K562 (cell line): ENCODE data around the gene SNX12. TPM values are rescaled to one million over a fixed set of nuclear protein-coding genes. Genes with fewer than 3 reads are reported as not detected.
A peak's percentile ranks its signal among the peaks of the same experiment; 100 is the strongest.

Experiments
- ARID1B ChIP-seq: fragments of 450-650 bp; IDR thresholded peaks from 2 replicates; pipeline ENCODE4 v1.6.1; 2016; ENCODE audit warnings: antibody characterized with exemption, mild to moderate bottlenecking, inconsistent platforms
- CREB3L1 ChIP-seq: fragments of 450-650 bp; IDR thresholded peaks from 2 replicates; pipeline ENCODE4 v1.6.1; 2014; ENCODE audit warnings: low read depth, mild to moderate bottlenecking, moderate library complexity, borderline replicate concordance
- ESRRB ChIP-seq: fragments of 250-450 bp; sonication (Bioruptor Pico); IDR thresholded peaks from 2 replicates; pipeline ENCODE4 v1.5.0; 2020; ENCODE audit warnings: mild to moderate bottlenecking, moderate library complexity, borderline replicate concordance
- KDM5B ChIP-seq: fragments of 200-600 bp; sonication (generic); IDR thresholded peaks from 2 replicates; pipeline ENCODE4 v1.6.1; 2012; ENCODE audit warnings: low read depth, mild to moderate bottlenecking, moderate library complexity, low read length, control low read depth, inconsistent platforms; ENCODE audit not compliant: insufficient replicate concordance
- L3MBTL2 ChIP-seq: fragments of 450-650 bp; IDR thresholded peaks from 2 replicates; pipeline ENCODE4 v1.6.1; 2016; ENCODE audit warnings: mild to moderate bottlenecking, moderate library complexity
- POLR2AphosphoS2 ChIP-seq: IDR thresholded peaks from 2 replicates; pipeline ENCODE4 v1.6.1; 2012; ENCODE audit warnings: low read length, improper control_type of control experiment
- RFX1 ChIP-seq: fragments of 450-650 bp; IDR thresholded peaks from 2 replicates; pipeline ENCODE4 v1.6.1; 2016; ENCODE audit warnings: mild to moderate bottlenecking, moderate library complexity
- SIX5 ChIP-seq, 2 experiments: IDR thresholded peaks; 2 replicates each; pipeline ENCODE4 v1.6.1; 2011; ENCODE audit warnings: low read length in 2 of 2, borderline replicate concordance in 1 of 2, low read depth in 1 of 2, mild to moderate bottlenecking in 1 of 2, moderate library complexity in 1 of 2; ENCODE audit not compliant: insufficient read depth in 1 of 2
- SMARCB1 ChIP-seq: IDR thresholded peaks from 2 replicates; pipeline ENCODE4 v1.6.1; 2011; ENCODE audit warnings: improper control_type of control experiment, low read depth; ENCODE audit not compliant: insufficient read length
- SRSF9 ChIP-seq: fragments of 200-400 bp; formaldehyde crosslinking; IDR thresholded peaks from 2 replicates; pipeline ENCODE4 v1.6.1; 2017; ENCODE audit warnings: low read depth, low read length, borderline replicate concordance
- STAG1 ChIP-seq: sonication (generic); formaldehyde crosslinking; IDR thresholded peaks from 2 replicates; pipeline ENCODE4 v1.5.0; 2020; ENCODE audit warnings: missing genetic modification reagents, borderline replicate concordance
- TCF3 ChIP-seq: sonication (generic); formaldehyde crosslinking; IDR thresholded peaks from 2 replicates; pipeline ENCODE4 v1.4.0; 2020; ENCODE audit warnings: mild to moderate bottlenecking, missing genetic modification reagents
- VEZF1 ChIP-seq: fragments of 200-800 bp; sonication (Bioruptor generic); IDR thresholded peaks from 2 replicates; pipeline ENCODE4 v1.6.1; 2017; ENCODE audit warnings: missing genetic modification characterization, missing compliant biosample characterization
- ZBTB2 ChIP-seq: fragments of 450-650 bp; IDR thresholded peaks from 2 replicates; pipeline ENCODE4 v1.6.1; 2016; ENCODE audit warnings: antibody characterized with exemption
- ZNF609 ChIP-seq: sonication (generic); formaldehyde crosslinking; IDR thresholded peaks from 2 replicates; pipeline ENCODE4 v1.8.1; 2023; ENCODE audit warnings: missing genetic modification reagents, mild to moderate bottlenecking, borderline replicate concordance
- ZNF830 ChIP-seq: fragments of 250-450 bp; sonication (Bioruptor Pico); IDR thresholded peaks from 2 replicates; pipeline ENCODE4 v1.5.0; 2021; ENCODE audit warnings: mild to moderate bottlenecking
- polyA plus RNA-seq, 8 experiments: library from polyadenylated mRNA; depleted of rRNA in 4 of 8; stranded (reverse) in 5 of 8; unstranded in 3 of 8; fragments of >200 nt; fragmentation: Nextera tagmentation in 2 of 8; fragmentation: Illumina TruSeq in 1 of 8; extraction: Ambion mirVana in 2 of 8; extraction: Trizol in 1 of 8; gene quantifications; 2 replicates each; pipeline versions ENCODE4 v1.2.1 to v1.2.3, GENCODE V29; 2011 to 2014; ENCODE audit warnings: inconsistent platforms in 1 of 8, missing spikeins in 1 of 8
- total RNA-seq, 7 experiments: library from RNA; depleted of rRNA in 6 of 7; stranded (reverse); fragments of >200 nt in 6 of 7; fragmentation: Illumina TruSeq in 2 of 7; extraction: Trizol in 2 of 7; gene quantifications; 2 replicates each; pipeline versions ENCODE4 v1.2.1 to v1.2.3, GENCODE V29; 2011 to 2021; ENCODE audit warnings: low replicate concordance in 1 of 7
- TF ChIP-seq, protein P1 (sequence below), 2 experiments: IDR thresholded peaks; 2 replicates each; pipeline ENCODE4 v1.6.1; 2011; ENCODE audit warnings: borderline replicate concordance in 1 of 2, control low read depth in 1 of 2, low read depth in 1 of 2, low read length in 1 of 2, mild to moderate bottlenecking in 1 of 2, mixed read lengths in 1 of 2, moderate library complexity in 1 of 2; ENCODE audit not compliant: insufficient read depth in 1 of 2, insufficient read length in 1 of 2, poor library complexity in 1 of 2, severe bottlenecking in 1 of 2; ENCODE audit errors: extremely low read depth in 1 of 2

Gene SNX12
- total and polyA plus RNA-seq, 9 of the 15 experiments (the other 6 are each of a cell fraction or from before 2014, with no cell fraction given): 12.7 to 50.3 (median 37.1) TPM

DNA sequence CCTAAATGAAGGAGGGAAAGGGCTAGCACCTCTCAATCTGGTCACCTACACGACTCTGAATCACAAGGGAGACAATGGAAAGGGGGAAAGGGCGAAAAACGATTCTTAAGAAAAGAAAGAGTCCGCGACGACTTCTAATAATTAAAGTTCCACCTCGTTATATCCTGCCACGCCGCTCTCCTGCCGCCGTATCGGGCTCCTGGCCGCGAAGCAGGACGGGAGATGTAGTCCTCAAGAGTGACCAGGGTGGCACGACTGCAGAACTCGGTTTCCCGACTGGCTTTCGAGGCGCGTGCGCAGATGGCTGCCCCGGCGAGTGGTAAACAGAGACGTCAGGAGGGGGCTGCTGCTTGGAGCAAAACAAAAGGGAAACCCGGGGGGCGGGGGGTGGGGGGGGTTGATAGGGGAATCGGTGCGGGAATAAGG, 27.4 kb upstream of the SNX12 start, which contains the start of gene FOXO4 (continued):
- TF ChIP-seq ESRRB (CRISPR knock-in tag) (no peak), ZNF609 (no peak), TCF3 (CRISPR knock-in tag) (no peak; the same call in 1 of the 2 replicates), SRSF9 (no peak), RFX1 (no peak), ZNF830 (CRISPR knock-in tag) (no peak), SIX5 (IDR thresholded peaks at IDR 0.05; ENCODE audit: borderline replicate concordance in 1 of 2, insufficient read depth in 1 of 2, low read depth in 1 of 2, low read length in 2 of 2) (peak; percentile 68 to 70; a peak in 2 of 4 replicates), CREB3L1 (peak; percentile 55; the same call in 1 of the 2 replicates), ARID1B (no peak), STAG1 (CRISPR knock-in tag) (no peak), POLR2AphosphoS2 (no peak), SMARCB1 (no peak), L3MBTL2 (peak; percentile 58), KDM5B (peak; percentile 42), VEZF1 (no peak), ZBTB2 (no peak)
- TF ChIP-seq, protein P1, sequence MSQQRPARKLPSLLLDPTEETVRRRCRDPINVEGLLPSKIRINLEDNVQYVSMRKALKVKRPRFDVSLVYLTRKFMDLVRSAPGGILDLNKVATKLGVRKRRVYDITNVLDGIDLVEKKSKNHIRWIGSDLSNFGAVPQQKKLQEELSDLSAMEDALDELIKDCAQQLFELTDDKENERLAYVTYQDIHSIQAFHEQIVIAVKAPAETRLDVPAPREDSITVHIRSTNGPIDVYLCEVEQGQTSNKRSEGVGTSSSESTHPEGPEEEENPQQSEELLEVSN (IDR thresholded peaks at IDR 0.05; ENCODE audit: borderline replicate concordance in 1 of 2, extremely low read depth in 1 of 2, insufficient read depth in 1 of 2, insufficient read length in 1 of 2, low read depth in 1 of 2, low read length in 1 of 2, poor library complexity in 1 of 2, severe bottlenecking in 1 of 2): peak; percentile 16 to 82
